ENCODE measurements around the gene CAND1.

CAND1 gene

DNA sequence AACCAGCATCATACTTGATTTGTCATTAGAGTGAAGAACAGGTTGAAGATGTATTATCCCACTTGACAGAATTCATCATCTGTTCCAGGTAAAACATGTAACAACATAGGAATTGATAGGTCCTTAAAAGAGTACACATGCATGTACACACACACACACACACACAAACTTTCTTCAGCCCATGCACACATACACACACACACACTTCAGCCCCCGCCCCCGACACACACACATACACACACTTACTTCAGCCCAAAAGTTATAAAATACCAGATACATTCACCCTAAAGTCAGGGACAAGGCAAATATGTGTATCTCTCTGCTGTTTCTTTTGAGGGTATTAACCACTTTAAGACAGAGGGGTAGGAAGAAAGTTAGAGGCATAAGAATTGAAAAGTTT lies 15.4 kb downstream of the CAND1 start:
- Histone ChIP-seq H3K36me3 (ENCODE audit: insufficient read depth, low read length) (no peaks in the 10 kb centered on the region), H3K4me3 (ENCODE audit: low read depth in 1 of 2, low read length in 2 of 2) (no peak overlapping the region), H3K27me3 (ENCODE audit: control insufficient read depth in 1 of 2, insufficient read depth in 2 of 2, low read length in 2 of 2) (no peaks in the 10 kb centered on the region), H3K4me1 (ENCODE audit: insufficient read depth, low read length) (peaks cover 12% of the 10 kb centered on the region), H3K27ac (ENCODE audit: low read depth, low read length) (no peak overlapping the region), H3K9me3 (ENCODE audit: low read length) (no peaks in the 10 kb centered on the region), H3K9ac (ENCODE audit: low read length) (no peak overlapping the region)

DNA sequence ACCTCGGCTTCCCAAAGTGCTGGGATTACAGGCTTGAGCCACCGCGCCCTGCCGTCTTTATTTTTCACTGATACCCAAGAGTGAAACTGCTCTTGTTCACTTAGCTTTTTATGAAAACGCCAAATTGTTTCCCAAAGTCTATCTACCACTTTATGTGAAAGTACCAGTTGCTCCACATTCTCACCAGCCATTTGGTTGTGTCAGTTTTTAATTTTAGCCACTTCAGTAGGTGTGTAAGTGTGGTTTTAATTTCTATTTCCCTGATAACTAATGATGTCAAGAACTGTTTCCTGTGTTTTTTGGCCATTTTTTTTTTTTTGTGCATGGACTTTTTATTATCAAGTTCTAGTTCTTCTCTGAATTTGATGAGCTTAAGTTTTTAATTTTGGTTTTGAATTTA lies 17.1 kb downstream of the CAND1 start:
- Histone ChIP-seq H3K36me3 (ENCODE audit: insufficient read depth, low read length) (no peaks in the 10 kb centered on the region), H3K27ac (ENCODE audit: low read depth, low read length) (no peak overlapping the region), H3K4me1 (ENCODE audit: insufficient read depth, low read length) (no peaks in the 10 kb centered on the region), H3K27me3 (ENCODE audit: control insufficient read depth in 1 of 2, insufficient read depth in 2 of 2, low read length in 2 of 2) (no peaks in the 10 kb centered on the region), H3K9me3 (ENCODE audit: low read length) (no peaks in the 10 kb centered on the region), H3K4me3 (ENCODE audit: low read depth in 1 of 2, low read length in 2 of 2) (no peak overlapping the region), H3K9ac (ENCODE audit: low read length) (no peak overlapping the region)

DNA sequence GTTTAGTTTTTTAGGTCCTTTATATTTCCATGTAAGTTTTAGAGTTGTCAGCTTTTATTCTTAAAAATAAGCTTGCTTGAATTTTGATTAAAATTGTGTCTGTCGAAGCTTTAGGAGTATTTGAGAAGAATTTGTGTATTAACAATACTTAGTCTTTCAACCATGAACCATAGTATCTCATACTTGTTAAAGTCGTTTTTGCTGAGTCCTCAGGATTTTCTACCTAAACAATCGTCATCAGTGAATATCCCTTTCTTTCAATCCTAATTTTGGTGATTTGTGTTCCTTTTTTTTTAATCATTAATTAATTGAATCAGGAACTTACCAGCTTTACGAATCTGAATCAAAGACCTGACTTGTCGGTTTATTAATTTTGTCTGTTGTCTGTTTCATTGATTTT lies 18.2 kb downstream of the CAND1 start:
- no peak overlapping the region for H3K27ac ChIP-seq (ENCODE audit: low read depth, low read length)

DNA sequence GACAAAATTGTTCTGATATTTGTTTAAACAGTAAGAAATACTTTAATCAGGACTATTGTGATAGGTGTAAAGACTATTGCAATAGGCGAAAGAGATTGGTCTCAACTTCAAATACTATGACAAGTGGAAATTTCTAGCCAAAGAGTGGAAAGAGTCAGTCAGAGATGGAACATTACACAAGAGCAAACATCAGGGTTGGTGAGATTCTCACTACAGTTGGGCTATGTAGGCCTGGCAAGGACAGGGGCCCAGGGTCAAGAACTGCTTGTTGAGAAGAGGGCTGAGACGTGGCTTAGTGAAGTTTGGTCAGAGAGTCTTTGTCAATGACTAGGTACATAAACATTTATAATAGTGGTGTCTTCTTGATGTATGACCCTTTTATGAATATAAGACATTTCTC lies 19.4 kb downstream of the CAND1 start:
- Histone ChIP-seq H3K4me3 (ENCODE audit: low read depth in 1 of 2, low read length in 2 of 2) (no peak overlapping the region), H3K9ac (ENCODE audit: low read length) (no peak overlapping the region), H3K27me3 (ENCODE audit: control insufficient read depth in 1 of 2, insufficient read depth in 2 of 2, low read length in 2 of 2) (no peaks in the 10 kb centered on the region), H3K36me3 (ENCODE audit: insufficient read depth, low read length) (no peaks in the 10 kb centered on the region), H3K4me1 (ENCODE audit: insufficient read depth, low read length) (no peaks in the 10 kb centered on the region), H3K9me3 (ENCODE audit: low read length) (no peaks in the 10 kb centered on the region), H3K27ac (ENCODE audit: low read depth, low read length) (no peak overlapping the region)

More for the DNA sequence above, 18.2 kb downstream of the CAND1 start:
- Histone ChIP-seq H3K4me3 (ENCODE audit: low read depth in 1 of 2, low read length in 2 of 2) (no peak overlapping the region), H3K36me3 (ENCODE audit: insufficient read depth, low read length) (no peaks in the 10 kb centered on the region), H3K27me3 (ENCODE audit: control insufficient read depth in 1 of 2, insufficient read depth in 2 of 2, low read length in 2 of 2) (no peaks in the 10 kb centered on the region), H3K4me1 (ENCODE audit: insufficient read depth, low read length) (no peaks in the 10 kb centered on the region), H3K9ac (ENCODE audit: low read length) (no peak overlapping the region), H3K9me3 (ENCODE audit: low read length) (no peaks in the 10 kb centered on the region)

DNA sequence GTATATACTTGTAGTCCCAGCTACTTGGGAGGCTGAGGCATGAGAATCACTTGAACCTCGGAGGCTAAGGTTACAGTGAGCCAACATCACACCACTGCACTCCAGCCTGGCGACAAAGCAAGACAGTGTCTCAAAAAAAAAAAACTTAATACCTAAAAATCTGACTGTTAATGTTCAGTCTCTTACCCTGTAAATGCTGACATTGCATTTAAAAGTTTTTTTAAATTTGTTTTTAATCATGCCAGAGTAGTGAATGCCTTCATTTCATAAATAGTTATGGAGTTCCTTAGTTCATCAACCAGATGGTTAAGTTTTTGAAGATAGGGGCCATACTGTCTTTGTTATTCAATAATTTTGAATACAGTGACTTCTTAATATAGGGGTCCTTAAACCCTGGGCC lies 21.2 kb downstream of the CAND1 start:
- H3K9me3 ChIP-seq (ENCODE audit: low read length), result no peaks in the 10 kb centered on the region

DNA sequence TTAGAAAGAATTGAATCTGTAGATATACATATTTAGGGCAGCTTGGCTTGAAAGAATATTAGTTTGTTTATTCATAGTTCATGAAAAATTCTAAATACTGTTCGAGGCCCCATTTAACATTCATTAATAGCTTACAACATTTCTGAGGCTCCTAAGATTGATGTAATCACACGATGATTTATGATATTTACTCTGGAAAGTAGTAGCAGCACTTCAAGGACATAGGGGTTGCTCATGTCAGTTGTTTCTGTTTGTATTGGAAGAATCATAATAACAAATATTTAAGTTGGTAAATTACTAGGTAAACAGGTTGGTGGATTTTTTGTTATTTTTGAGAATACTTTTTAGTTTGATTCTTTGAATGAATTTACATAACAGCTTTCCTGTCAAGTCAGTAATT lies 30.4 kb downstream of the CAND1 start:
- Histone ChIP-seq H3K9me3 (ENCODE audit: low read length) (no peaks in the 10 kb centered on the region), H3K27ac (ENCODE audit: low read depth, low read length) (no peak overlapping the region), H3K4me1 (ENCODE audit: insufficient read depth, low read length) (no peaks in the 10 kb centered on the region), H3K4me3 (ENCODE audit: low read depth in 1 of 2, low read length in 2 of 2) (no peak overlapping the region), H3K27me3 (ENCODE audit: control insufficient read depth in 1 of 2, insufficient read depth in 2 of 2, low read length in 2 of 2) (no peaks in the 10 kb centered on the region), H3K9ac (ENCODE audit: low read length) (no peak overlapping the region), H3K36me3 (ENCODE audit: insufficient read depth, low read length) (peaks cover 51% of the 10 kb centered on the region)

More for the DNA sequence above, 21.2 kb downstream of the CAND1 start:
- no peaks in the 10 kb centered on the region for H3K27me3 ChIP-seq (ENCODE audit: control insufficient read depth in 1 of 2, insufficient read depth in 2 of 2, low read length in 2 of 2)
- no peak overlapping the region for H3K4me3 ChIP-seq (ENCODE audit: low read depth in 1 of 2, low read length in 2 of 2)
- no peak overlapping the region for H3K9ac ChIP-seq (ENCODE audit: low read length)
- no peak overlapping the region for H3K27ac ChIP-seq (ENCODE audit: low read depth, low read length)
- H3K4me1 ChIP-seq (ENCODE audit: insufficient read depth, low read length), result no peaks in the 10 kb centered on the region
- H3K36me3 ChIP-seq (ENCODE audit: insufficient read depth, low read length), result peaks cover 5% of the 10 kb centered on the region

DNA sequence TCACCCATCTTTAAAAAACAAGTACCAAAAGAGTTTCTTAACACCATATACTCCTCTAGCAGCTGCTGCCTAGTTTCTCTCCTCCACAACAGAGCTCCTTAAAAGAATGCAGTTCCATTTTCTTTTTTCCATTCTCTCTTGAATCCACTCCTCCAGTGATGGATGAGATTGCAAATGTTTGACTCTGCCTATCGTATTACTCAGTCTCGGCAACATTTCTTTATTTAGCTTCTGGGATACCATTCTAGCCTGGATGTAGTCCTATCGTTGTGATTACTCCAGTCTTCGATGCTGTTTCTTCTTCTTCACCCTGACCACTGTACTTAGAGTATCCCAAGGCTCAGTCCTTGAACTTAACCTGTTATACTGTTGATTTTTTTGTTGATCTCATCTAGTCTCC lies 30.8 kb downstream of the CAND1 start:
- Histone ChIP-seq H3K9me3 (ENCODE audit: low read length) (no peaks in the 10 kb centered on the region), H3K4me1 (ENCODE audit: insufficient read depth, low read length) (no peaks in the 10 kb centered on the region), H3K27ac (ENCODE audit: low read depth, low read length) (no peak overlapping the region), H3K4me3 (ENCODE audit: low read depth in 1 of 2, low read length in 2 of 2) (no peak overlapping the region), H3K27me3 (ENCODE audit: control insufficient read depth in 1 of 2, insufficient read depth in 2 of 2, low read length in 2 of 2) (no peaks in the 10 kb centered on the region), H3K36me3 (ENCODE audit: insufficient read depth, low read length) (peaks cover 48% of the 10 kb centered on the region), H3K9ac (ENCODE audit: low read length) (no peak overlapping the region)

DNA sequence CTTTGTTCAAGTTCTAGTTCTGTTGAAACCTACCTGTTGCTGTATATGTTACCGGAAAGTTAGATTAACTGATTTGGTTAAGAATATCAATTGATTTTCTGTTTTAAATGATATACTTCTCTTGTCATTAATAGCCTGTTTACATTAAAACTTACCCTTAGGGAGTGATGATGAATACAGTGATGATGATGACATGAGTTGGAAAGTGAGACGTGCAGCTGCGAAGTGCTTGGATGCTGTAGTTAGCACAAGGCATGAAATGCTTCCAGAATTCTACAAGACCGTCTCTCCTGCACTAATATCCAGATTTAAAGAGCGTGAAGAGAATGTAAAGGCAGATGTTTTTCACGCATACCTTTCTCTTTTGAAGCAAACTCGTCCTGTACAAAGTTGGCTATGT lies 33.0 kb downstream of the CAND1 start:
- Histone ChIP-seq H3K9me3 (ENCODE audit: low read length) (no peaks in the 10 kb centered on the region), H3K4me1 (ENCODE audit: insufficient read depth, low read length) (no peaks in the 10 kb centered on the region), H3K9ac (ENCODE audit: low read length) (no peak overlapping the region), H3K27me3 (ENCODE audit: control insufficient read depth in 1 of 2, insufficient read depth in 2 of 2, low read length in 2 of 2) (no peaks in the 10 kb centered on the region), H3K27ac (ENCODE audit: low read depth, low read length) (no peak overlapping the region), H3K4me3 (ENCODE audit: low read depth in 1 of 2, low read length in 2 of 2) (no peak overlapping the region), H3K36me3 (ENCODE audit: insufficient read depth, low read length) (peaks cover 56% of the 10 kb centered on the region)

DNA sequence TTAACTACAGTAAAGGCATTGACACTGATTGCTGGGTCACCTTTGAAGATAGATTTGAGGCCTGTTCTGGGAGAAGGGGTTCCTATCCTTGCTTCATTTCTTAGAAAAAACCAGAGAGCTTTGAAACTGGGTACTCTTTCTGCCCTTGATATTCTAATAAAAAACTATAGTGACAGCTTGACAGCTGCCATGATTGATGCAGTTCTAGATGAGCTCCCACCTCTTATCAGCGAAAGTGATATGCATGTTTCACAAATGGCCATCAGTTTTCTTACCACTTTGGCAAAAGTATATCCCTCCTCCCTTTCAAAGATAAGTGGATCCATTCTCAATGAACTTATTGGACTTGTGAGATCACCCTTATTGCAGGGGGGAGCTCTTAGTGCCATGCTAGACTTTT lies 36.4 kb downstream of the CAND1 start:
- Histone ChIP-seq H3K27ac (ENCODE audit: low read depth, low read length) (no peak overlapping the region), H3K9ac (ENCODE audit: low read length) (no peak overlapping the region), H3K4me1 (ENCODE audit: insufficient read depth, low read length) (no peaks in the 10 kb centered on the region), H3K4me3 (ENCODE audit: low read depth in 1 of 2, low read length in 2 of 2) (no peak overlapping the region), H3K36me3 (ENCODE audit: insufficient read depth, low read length) (peaks cover 56% of the 10 kb centered on the region), H3K27me3 (ENCODE audit: control insufficient read depth in 1 of 2, insufficient read depth in 2 of 2, low read length in 2 of 2) (no peaks in the 10 kb centered on the region), H3K9me3 (ENCODE audit: low read length) (no peaks in the 10 kb centered on the region)

DNA sequence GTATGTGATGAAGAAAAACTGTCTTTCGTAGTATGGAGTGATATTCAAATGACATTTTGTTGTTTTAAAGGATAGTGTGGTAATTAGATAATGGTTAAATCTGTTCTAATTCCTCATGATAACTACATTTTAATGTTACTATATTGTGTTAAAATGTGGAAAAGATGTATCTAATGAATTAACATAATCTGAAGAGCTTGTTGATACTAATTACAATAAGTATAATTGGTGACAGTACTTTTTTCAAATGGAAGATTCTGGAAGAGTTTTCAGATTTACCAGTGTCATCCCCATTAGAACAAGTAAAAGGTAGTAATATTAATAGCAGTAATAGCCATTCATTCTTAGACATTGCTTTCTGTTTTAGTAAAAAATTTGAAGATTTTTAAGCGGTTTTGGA lies 37.6 kb downstream of the CAND1 start:
- Histone ChIP-seq H3K9ac (ENCODE audit: low read length) (no peak overlapping the region), H3K4me1 (ENCODE audit: insufficient read depth, low read length) (no peaks in the 10 kb centered on the region), H3K27me3 (ENCODE audit: control insufficient read depth in 1 of 2, insufficient read depth in 2 of 2, low read length in 2 of 2) (no peaks in the 10 kb centered on the region), H3K27ac (ENCODE audit: low read depth, low read length) (no peak overlapping the region), H3K4me3 (ENCODE audit: low read depth in 1 of 2, low read length in 2 of 2) (no peak overlapping the region), H3K9me3 (ENCODE audit: low read length) (no peaks in the 10 kb centered on the region), H3K36me3 (ENCODE audit: insufficient read depth, low read length) (peaks cover 66% of the 10 kb centered on the region)

DNA sequence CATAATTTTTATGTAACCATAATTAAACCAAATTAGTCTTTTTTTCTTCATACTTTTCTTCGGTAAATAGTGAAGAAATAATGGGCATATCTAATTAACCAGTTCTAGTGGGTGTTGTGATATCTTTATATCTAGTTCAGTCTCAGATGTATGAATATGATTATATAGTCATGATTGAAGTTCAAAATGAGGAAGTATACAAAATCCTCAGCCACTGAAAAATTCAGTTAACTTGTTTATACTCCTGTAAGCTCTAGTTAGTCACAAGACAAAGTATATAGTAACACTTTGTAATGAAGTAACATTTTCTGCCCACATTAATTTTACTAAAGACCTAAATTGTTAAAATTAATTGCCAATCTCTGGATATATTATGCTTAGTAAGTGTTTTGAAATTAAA lies 46.5 kb downstream of the CAND1 start:
- Histone ChIP-seq H3K4me3 (ENCODE audit: low read depth in 1 of 2, low read length in 2 of 2) (no peak overlapping the region), H3K27me3 (ENCODE audit: control insufficient read depth in 1 of 2, insufficient read depth in 2 of 2, low read length in 2 of 2) (no peaks in the 10 kb centered on the region), H3K4me1 (ENCODE audit: insufficient read depth, low read length) (no peaks in the 10 kb centered on the region), H3K36me3 (ENCODE audit: insufficient read depth, low read length) (peaks cover 47% of the 10 kb centered on the region), H3K9me3 (ENCODE audit: low read length) (no peaks in the 10 kb centered on the region), H3K9ac (ENCODE audit: low read length) (no peak overlapping the region), H3K27ac (ENCODE audit: low read depth, low read length) (no peak overlapping the region)

DNA sequence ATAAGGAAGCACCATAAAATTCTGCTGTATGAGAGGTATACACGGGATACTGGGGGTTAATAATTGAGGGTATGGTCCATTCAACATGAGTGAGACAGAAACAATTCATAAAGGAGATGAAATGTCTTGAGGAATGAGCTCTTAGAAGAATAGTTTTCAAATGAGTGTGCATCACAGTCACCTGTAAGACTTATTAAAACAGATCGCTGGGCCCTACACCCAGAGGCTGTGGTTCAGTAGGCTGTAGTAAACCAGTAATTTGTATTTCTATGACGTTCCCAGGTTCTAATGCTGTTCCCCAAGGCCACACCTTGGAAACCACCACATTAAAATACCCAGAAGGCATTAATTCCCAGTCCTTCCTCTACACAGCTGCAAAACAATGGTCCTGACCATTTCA lies 49.6 kb downstream of the CAND1 start:
- Histone ChIP-seq H3K27ac (ENCODE audit: low read depth, low read length) (no peak overlapping the region), H3K27me3 (ENCODE audit: control insufficient read depth in 1 of 2, insufficient read depth in 2 of 2, low read length in 2 of 2) (no peaks in the 10 kb centered on the region), H3K9me3 (ENCODE audit: low read length) (no peaks in the 10 kb centered on the region), H3K4me1 (ENCODE audit: insufficient read depth, low read length) (no peaks in the 10 kb centered on the region), H3K9ac (ENCODE audit: low read length) (no peak overlapping the region), H3K4me3 (ENCODE audit: low read depth in 1 of 2, low read length in 2 of 2) (no peak overlapping the region), H3K36me3 (ENCODE audit: insufficient read depth, low read length) (peaks cover 22% of the 10 kb centered on the region)
